ENCODE data around the gene ARIH1.
A peak's percentile ranks its signal among the peaks of the same experiment; 100 is the strongest.
"Not testable (repeated sequence)": the region's sequence is repeated elsewhere in the genome, so short reads cannot be mapped to it uniquely, and the experiment has no call there.

ARIH1 gene

GRCh38 chr15:72473614-72474465 is at the start of gene ARIH1:
Gene ARIH1 (plus strand): TSS chr15:72474330. CDS start chr15:72474640, 310 bp downstream.
- peak; percentile 96 for DNase-seq (ENCODE audit: low spot score)

- no peak for DNase-seq (ENCODE audit: low spot score)
Measured at GRCh38 chr15:72426753-72427152, 47.4 kb upstream of the ARIH1 start.

- no peak for DNase-seq (ENCODE audit: low spot score)
Measured at GRCh38 chr15:72437650-72438316, 36.3 kb upstream of the ARIH1 start.

- not testable (repeated sequence) for DNase-seq (ENCODE audit: low spot score)
Measured at GRCh38 chr15:72442848-72443247, 31.3 kb upstream of the ARIH1 start.

GRCh38 chr15:72445426-72445825 is 28.7 kb upstream of the ARIH1 start:
- DNase-seq (ENCODE audit: low spot score), result no peak

GRCh38 chr15:72450805-72451204 is 23.3 kb upstream of the ARIH1 start:
- DNase-seq (ENCODE audit: low spot score), result no peak

GRCh38 chr15:72451224-72451623 is 22.9 kb upstream of the ARIH1 start:
- no peak for DNase-seq (ENCODE audit: low spot score)

GRCh38 chr15:72456684-72457083 is 17.4 kb upstream of the ARIH1 start:
- DNase-seq (ENCODE audit: low spot score), result no peak

GRCh38 chr15:72460402-72460801 is 13.7 kb upstream of the ARIH1 start:
- DNase-seq (ENCODE audit: low spot score), result no peak

GRCh38 chr15:72463702-72464101 is 10.4 kb upstream of the ARIH1 start:
- no peak for DNase-seq (ENCODE audit: low spot score)

GRCh38 chr15:72464251-72464650 is 9.9 kb upstream of the ARIH1 start:
- DNase-seq (ENCODE audit: low spot score), result no peak

GRCh38 chr15:72468103-72468502 is 6.0 kb upstream of the ARIH1 start:
- no peak for DNase-seq (ENCODE audit: low spot score)

GRCh38 chr15:72472992-72473610 is 1.0 kb upstream of the ARIH1 start:
- DNase-seq (ENCODE audit: low spot score), result peak; percentile 29

GRCh38 chr15:72474466-72474911 is 359 bp downstream of the ARIH1 start:
- no peak for DNase-seq (ENCODE audit: low spot score)

- peak; percentile 83 for DNase-seq (ENCODE audit: low spot score)
Measured at GRCh38 chr15:72474912-72475628, 940 bp downstream of the ARIH1 start.

GRCh38 chr15:72475674-72476073 is 1.5 kb downstream of the ARIH1 start:
- no peak for DNase-seq (ENCODE audit: low spot score)

GRCh38 chr15:72476330-72476729 is 2.2 kb downstream of the ARIH1 start:
- not testable (repeated sequence) for DNase-seq (ENCODE audit: low spot score)

- DNase-seq (ENCODE audit: low spot score), result no peak
Measured at GRCh38 chr15:72481015-72481659, 7.0 kb downstream of the ARIH1 start.

- no peak for DNase-seq (ENCODE audit: low spot score)
Measured at GRCh38 chr15:72482275-72482674, 8.1 kb downstream of the ARIH1 start.

- DNase-seq (ENCODE audit: low spot score), result no peak
Measured at GRCh38 chr15:72483279-72483678, 9.1 kb downstream of the ARIH1 start.

GRCh38 chr15:72486144-72486543 is 12.0 kb downstream of the ARIH1 start:
- DNase-seq (ENCODE audit: low spot score), result no peak

Data from GM03348 (cell line).